SH-SY5Y (cell line): ENCODE results near the gene NIPAL1.

Source experiments
- GATA2 ChIP-seq: IDR thresholded peaks from 2 replicates; pipeline ENCODE4 v1.6.1; 2011; ENCODE audit warnings: mild to moderate bottlenecking, low read depth, low read length
- GATA3 ChIP-seq: IDR thresholded peaks from 2 replicates; pipeline ENCODE4 v1.6.1; 2011; ENCODE audit warnings: low read depth, mild to moderate bottlenecking, low read length, moderate library complexity

- TF ChIP-seq GATA2, result no peak
- no peak for TF ChIP-seq GATA3
These were observed 8.0 kb downstream of the NIPAL1 start for GRCh38 chr4:48024522-48024921.
